T-helper 2 cell (primary cell): ENCODE data around the gene TTC28.
"Not testable (repeated sequence)": the region's sequence is repeated elsewhere in the genome, so short reads cannot be mapped to it uniquely, and the experiment has no call there.

Experiments used
- DNase-seq, 5 experiments: peaks; one replicate each; pipeline versions ENCODE4 v3.0.0 to v3.0.0-alpha.2; 2012 to 2022

TTC28 gene

DNA sequence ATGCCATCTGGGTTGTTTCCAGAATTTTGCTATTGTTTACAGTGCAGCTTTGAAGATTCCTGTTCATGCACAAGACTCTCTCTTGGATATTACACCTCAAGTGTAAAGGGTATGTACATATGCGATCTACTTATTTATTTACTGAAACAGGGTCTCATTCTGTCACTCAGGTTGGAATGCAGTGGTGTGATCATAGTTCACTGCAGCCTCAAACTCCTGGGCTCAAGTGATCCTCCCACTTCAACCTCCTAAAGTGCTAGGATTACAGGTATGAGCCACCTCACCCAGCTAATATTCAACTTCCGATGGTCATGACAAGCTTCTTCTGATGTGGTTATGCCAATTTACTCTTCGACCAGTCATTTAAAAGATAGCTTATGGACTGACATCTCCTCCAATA is 602.5 kb downstream of the TTC28 start:
- DNase-seq, result no peak

DNA sequence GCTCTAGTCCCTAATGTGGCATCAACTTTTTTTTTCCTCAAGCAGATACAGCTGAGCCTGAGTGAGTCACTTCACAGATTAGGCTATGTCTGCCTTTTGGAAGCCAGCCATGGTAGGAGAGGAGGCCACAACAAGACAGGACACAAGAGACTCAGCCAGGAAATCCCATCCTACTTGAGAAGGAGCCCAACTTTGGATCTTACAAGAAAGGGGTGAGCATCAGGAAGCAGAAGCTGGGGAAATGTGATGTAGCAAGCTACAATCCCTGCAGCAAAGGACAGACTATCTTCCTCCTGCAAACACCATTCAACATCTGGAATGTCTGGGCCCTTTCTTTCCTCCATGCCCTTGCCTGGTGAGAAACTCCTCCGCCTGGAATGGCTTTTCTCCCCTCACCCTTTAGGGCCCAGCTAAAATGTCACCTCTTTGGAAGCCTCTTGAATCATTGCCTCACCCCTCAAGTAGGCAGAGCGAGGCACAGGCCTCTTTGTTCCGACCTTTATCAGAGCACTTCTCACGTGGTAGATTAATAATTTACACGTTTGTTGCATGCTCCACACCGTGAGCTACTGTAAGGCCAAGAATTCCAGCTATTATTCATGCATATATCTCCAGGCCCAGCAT is 604.2 kb downstream of the TTC28 start:
- no peak for DNase-seq

DNA sequence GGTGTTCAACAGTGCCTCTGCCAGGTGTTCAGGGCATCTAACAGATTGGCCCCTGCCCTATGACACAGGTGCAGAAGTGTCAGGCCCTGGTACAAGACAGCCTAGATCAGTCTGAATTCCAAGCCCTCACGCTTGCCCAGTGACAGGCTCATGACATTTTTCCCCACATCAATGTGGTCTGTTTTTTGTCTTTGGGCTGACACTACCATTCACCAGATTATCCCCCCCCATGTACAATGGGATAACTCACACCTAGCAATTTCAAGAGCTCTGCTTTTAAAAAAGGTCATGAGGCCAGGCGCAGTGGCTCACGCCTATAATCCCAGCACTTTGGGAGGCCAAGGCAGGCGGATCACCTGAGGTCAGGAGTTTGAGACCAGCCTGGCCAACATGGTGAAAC is 605.1 kb downstream of the TTC28 start:
- no peak for DNase-seq

DNA sequence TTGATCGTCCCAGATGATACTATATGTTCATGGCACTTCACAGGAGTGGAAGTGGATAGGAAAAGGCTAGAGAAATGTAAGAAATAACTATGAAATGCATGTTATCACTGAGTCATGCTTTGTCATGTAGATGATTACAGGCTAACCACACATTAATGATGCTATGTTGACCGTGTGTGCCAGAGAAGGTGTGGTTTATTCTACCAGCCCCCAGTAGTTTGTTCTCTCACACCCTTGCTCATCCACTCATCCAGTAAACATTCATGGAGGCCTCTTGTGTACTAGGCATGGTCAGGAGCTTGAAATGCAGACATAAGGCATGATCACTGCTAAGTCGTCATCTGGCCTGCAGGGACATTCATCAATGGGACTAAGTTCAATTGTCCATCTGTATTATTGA is 607.6 kb downstream of the TTC28 start:
- DNase-seq, result no peak

DNA sequence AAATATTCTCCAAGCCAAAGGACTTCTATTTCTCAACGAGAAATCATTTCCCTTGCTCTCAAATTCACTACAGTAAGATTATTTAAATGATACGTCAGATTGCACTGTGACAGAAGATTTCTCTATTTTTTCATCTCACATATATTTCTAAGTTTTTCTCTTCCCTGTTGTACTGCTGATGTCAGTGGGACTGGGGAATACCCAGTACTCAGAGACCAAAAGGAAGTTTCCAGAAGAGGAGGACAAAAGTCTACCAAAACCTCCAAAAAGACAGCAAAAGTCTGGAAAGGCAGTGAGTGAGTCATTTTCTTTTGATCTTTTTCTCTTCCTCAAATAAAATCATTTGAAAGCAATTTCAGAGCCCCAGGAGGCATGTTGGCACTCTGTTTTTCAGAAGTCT is 610.8 kb downstream of the TTC28 start:
- DNase-seq, result no peak

DNA sequence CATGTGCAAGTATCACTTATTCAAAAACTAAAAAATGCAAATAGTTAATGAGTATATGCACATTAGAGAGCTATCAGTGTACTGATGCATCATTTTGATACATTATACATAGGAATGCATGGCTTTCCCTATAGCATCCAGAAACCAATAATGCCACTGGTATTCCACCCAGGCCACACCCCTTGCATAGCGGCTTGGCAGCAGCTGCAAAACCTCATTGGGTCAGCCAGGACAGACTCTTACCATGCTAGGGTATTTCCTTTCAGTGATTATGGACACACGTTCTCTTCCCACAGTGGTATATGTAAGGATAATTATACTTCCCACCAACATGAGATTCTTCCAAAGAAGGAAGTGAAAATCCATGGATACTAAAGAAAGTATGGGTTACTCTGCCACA is 614.7 kb downstream of the TTC28 start:
- DNase-seq, result no peak

DNA sequence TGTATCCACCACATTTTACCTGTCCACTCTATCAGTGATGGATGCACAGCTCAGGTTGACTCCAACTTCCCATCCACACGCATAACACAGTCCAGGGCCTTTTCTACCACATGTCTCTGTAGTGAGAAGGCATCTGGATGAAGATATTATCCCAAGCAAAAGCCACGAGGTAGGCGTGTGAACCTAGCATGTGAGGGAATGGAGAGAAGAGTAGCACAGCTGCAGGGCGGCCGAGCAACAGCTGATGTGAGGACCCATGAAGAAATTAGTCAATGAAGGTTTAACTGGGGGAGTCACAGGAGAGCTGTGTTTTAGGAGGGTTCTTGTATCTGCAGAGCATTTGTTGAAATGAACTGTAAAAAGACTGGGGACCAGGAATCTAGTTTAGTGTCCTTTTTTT is 616.0 kb downstream of the TTC28 start:
- no peak for DNase-seq

DNA sequence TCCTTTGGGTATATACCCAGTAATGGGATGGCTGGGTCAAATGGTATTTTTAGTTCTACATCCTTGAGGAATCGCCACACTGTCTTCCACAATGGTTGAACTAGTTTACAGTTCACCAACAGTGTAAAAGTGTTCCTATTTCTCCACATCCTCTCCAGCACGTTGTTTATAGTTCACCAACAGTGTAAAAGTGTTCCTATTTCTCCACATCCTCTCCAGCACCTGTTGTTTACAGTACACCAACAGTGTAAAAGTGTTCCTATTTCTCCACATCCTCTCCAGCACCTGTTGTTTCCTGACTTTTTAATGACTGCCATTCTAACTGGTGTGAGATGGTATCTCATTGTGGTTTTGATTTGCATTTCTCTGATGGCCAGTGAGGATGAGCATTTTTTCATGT is 619.0 kb downstream of the TTC28 start:
- not testable (repeated sequence) for DNase-seq

DNA sequence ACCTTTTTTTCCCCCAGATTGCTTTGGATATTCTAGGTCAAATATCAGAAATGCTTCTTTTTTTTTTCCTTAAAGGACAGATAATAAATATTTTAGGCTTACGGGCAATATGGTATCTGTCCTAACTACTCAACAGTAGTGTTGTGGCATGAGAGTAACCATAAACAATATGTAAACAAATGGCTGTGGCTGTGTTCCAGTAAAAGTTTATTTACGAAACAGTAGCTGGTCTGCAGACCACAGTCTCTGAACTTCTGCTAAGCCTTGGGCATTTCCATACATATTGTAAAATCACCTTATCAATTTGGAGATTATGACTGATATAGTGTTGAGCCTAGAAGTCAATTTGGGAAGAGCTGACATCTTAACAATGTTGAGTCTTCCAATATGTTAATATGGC is 621.6 kb downstream of the TTC28 start:
- no peak for DNase-seq

DNA sequence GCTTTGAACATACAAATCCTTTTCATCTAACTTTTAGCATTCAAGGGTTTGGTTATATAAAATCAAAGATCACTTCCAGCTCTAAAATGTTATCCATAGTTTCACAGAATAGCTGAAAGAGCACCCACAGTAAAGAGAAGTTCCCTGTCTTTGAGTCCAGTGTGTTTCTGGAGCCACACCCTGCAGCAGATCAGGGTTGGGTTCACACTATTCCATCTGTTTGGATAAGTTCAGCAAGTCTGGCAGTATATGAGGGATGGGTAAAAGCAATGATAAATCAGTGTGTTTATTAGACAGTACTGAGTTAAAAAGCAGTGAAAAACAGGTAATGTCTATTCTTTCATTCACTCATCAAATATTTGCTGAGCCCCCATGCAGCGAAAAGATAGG is 624.8 kb downstream of the TTC28 start:
- DNase-seq, result no peak

DNA sequence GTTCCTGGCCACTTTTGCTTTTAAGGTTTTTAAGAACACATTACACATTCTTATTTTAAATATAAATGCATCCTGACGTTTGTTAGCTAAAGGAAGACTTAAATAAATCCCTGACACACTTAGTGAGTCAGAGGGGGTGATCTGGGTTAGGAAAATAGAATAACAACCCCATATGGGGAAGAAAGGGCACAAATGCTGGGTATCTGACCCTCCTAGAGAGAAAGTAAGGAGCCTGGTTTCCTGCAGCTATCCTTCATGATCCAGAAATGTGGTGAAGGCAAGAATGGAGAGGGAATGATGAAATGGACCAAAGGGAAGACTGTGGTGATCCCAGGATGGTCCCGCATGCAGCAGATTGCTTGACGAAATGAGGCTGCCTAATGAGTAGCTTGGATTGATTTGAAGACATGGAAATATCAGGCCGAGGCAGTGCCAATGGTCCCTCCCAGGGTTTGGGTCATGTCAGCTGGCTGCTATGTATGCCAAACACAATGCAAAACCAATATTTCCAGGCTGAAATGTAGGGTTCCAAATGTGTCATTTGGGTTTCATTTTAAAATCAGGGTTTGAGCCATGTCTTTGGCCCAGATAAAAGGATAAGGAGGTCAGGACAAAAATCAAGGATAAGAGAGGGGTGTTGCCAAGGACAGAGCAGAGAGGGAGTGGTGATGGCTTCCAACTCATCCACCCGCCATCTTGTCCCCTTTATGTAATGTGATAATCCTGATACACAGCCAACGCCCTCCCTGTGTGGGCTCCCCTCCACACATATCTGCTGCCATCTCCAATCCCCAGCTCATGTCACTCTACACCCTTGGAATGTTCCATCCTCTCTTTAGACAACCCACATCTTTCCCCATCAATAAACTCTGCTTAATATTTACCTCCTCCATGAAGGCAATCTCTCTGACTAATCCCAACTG is 625.5 kb downstream of the TTC28 start:
- DNase-seq, result no peak

DNA sequence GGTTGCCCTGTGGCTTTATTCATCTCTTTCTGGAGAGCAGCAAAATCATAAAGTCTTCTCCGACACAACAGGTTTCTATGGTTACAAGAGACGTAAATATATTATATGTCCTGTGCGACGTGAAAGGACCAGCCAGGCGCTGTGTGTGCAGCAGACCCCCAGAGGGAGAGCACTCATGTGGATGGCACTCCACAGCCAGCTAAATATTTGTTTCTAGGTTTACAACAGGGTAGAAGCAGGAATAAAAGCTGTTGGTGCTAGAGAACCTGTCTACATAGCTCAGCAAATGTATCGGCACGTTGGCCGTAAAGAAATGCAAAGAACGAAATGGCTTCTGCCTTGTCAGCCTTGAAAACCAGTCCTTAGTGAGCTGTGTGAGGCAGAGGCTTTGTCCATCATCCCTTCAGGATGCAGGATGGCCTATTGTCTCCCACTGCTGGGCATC is 626.8 kb downstream of the TTC28 start:
- no peak for DNase-seq

DNA sequence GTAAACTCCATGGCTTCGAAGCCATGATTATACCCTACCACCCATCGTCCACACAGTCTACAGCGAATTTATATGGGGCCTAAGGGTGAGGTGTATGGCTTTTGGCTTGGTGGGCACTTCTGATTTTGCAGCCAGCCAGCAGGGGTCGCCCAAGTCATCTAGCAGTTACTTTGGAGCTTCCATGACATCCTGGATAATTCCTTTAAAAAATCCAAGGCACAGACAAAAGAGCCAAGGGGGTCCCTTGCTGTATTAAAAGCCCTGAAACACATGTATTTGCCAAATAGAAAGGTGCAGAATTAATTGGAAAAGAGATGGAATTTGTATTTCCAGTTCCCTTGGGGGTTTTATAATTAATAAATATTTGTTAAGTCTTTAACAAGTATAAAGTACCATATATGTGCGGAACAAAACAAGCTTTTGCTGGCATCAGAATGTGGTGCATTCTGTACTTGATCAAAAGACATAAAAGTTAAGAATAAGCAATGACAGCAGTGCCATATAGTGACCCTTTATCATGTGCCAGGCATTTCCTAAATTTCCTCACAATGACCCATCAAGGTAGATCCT is 627.8 kb downstream of the TTC28 start:
- no peak for DNase-seq

DNA sequence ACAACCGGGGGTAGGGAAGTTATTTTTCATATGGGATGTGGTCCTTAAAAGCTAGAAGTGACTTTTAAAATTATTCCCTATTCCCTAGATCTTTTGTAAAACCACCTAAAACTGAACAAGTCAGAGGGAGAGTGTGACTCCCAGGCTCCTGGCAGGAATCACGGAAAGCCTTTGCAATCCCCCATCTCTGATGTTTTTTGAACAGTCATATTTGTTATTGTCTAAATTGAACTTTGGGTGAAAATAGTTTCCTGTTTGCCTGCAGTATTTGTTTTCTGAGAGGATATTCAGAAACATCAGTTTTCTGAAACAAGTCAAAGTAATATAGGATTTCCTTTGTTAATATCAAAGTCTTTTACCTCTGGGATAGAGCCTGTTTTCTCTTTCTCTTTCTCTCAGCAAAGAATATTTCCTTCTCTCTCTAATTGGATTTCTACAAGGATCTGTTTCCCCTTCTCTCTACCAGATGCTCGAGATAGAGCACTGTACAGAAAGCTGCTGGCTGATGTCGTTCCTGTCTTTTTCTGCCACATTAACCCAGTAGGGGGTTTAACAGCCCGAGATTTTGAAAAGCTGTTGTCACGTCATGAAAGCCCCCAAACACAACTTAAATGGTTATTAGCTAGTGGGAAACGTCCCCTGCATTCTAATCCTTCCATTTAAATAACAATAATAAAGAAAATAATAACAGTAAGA is 628.4 kb downstream of the TTC28 start:
- no peak for DNase-seq

DNA sequence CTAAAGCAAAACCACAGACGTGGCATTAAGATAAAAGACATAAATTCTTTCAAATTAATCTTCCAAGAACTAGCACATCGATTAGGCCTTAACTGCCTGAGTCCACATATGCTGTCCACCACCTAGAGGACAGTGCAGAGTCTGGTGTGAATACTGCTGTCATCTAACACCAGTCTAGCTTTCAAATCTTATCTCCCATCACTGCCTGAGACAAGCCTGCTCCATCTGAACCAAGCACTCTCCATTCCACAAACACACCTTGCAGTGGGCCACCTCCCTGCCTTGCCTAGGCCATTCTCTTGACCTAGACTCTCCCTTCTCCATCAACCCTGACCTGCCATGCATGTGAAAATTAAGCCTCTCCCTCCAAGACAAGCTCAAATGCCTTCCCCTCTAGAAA is 631.1 kb downstream of the TTC28 start:
- DNase-seq, result no peak

DNA sequence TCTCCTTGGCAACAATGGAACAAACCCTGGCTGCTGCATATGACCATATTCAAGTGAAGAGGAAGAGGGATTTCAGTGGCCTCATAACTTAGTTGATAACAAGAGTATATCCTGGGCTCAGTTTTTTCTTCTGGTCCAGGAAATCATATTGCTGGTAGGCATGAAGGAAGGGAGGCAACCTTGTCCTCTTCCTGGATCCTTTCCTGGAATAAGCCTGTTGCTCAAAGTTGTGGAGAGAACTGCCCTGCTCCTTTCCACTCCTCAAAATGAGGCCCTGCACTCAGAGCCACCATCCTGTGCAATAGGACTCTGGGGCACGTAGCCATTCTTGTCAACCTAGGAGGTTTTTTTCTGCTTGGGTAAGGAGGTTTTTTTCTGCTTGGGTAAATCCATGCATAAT is 631.9 kb downstream of the TTC28 start:
- no peak for DNase-seq

DNA sequence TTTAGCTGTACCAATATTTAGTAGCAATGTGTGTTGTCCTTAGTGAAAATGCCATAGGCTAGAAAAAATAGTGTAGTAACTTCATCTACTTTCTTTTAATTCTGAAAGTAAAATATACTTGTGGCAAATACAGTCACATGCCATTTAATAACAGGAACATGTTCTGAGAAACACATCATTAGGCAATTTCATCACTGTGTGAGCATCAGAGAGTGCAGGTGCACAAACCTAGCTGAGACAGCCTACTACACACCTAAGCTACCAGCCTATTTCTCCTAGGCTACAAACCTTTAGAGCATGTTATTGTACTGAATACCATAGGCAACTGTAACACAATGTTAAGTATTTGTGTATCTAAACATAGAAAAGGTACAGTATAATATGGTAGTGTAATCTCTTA is 633.5 kb downstream of the TTC28 start:
- no peak for DNase-seq

DNA sequence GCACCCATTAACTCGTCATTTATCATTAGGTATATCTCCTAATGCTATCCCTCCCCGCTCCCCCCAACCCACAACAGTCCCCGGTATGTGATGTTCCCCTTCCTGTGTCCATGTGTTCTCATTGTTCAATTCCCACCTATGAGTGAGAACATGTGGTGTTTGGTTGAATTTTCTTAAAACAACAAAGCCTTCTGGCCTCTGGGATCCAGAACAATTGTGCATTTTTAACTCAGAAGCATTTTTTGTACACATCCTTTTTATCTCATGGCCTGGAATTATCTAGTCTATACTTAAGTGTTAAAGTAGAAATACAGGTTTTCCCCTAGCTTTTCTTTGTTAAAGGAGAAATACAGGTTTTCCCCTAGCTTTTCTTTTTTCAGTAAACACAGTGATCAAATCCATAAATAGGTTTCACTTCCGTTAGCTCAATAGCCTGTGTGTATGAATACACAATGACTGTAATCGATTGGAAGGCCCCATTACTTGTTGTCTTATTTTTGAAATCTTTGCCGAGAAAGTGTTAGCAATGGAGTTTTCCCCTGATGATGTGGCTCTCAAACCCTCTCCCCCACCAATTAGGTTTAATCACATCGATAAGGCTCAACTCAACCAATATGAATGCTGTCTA is 635.0 kb downstream of the TTC28 start:
- DNase-seq, result no peak

DNA sequence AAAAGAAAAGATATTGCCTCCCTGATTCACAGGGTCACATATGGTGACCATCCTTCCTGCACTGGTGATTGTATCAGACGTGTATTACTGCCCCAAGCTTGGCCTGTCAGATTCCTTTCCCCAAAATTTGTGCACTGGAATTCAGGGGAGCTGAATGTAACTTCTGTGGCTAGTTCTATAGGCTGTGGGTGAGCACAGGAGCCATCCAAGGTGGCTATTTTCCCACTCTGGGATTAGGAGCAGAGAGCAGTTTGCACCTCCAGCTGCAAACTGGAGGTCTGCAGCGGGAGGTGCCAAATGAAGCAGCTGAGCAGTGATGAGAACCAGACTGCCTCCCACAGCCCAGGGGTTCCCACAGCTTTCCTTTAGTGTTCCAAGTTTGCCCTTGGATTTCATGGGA is 636.4 kb downstream of the TTC28 start:
- DNase-seq, result no peak

DNA sequence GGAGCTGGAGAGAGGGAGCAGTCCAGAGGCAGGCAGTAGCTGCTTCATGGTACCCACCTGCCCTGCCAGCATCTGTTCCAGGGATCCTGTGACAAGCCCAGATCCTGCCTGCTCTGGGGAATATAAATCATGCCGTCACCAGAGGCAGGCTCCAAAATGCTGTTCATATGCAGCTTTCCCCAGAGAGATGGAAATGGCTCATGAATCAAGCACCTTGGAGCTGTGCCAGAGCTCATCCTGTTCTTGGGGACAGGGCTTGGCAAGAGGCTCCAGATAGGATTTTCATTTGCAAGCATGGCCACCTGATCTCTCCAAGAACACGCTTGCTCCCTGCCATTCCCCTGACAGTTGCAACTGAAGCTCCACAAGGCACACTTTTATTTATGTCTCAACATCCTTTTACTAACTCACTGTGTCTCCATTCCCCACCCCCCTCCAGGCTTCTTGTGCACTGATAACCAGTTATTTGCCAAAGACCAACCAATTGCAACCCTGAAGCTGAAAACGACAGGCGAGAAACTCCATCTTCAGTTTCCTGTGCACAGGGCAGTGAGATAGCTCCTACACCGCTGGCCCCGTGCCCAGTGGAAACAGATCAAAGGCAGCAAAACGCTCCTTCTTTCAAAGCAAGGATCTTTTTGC is 644.8 kb downstream of the TTC28 start:
- no peak for DNase-seq

DNA sequence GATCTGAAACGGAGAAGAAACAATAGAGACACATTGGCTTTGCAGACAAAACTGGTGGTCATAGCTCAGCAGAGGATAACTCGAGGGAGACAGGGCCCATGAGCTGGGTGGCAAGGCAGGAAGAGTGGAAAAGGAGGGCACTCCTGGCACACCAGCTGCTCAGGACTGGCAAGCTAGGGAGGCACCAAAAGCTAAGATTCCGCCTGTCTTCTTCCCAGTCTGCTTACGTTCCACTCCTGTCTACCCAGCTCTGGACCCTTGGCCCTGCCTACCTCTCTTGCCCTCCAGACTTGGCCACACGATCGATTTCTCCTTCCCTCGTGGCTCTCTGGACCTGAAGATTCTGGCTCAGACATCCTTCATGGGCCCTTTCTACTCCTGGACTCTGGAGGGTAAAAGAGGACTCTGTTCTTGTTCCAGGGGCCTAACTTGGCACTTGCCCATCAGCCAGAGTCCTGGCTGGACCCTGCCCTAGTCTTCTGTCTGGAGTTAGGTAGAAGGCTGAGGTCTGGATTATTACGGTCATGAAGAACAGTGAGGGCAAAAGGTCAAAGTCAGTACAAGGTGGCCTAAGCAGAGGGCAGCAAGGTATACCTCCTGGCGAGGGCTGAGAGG is 645.4 kb downstream of the TTC28 start:
- no peak for DNase-seq

DNA sequence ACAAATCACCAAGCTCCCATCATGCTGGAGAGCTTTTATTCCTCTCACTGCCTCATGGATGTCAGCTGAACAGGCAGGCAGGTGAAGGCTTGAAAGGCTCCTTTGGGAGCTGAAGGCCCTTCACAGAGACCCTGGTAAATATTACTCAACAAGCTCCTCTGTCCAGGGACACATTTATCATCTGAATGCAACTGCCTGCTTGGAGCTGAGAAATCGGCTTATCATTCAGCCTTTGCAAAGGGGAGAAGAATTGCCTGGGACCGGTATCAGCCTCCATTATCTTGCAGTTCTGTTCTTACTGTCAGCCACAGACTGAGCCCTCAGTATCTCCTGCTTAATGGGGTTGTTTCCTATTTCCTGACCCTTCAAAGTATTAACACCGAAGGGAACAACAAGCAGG is 646.8 kb downstream of the TTC28 start:
- no peak for DNase-seq
